Dedifferentiated amniotic fluid mesenchymal stem cell (primary cell): ENCODE data around the gene APLP2.
A peak's percentile ranks its signal among the peaks of the same experiment; 100 is the strongest.

Source experiments
- DNase-seq: peaks from one replicate; pipeline ENCODE4 v3.0.0-alpha.2; 2016; ENCODE audit errors: extremely low spot score

The APLP2 gene

DNA sequence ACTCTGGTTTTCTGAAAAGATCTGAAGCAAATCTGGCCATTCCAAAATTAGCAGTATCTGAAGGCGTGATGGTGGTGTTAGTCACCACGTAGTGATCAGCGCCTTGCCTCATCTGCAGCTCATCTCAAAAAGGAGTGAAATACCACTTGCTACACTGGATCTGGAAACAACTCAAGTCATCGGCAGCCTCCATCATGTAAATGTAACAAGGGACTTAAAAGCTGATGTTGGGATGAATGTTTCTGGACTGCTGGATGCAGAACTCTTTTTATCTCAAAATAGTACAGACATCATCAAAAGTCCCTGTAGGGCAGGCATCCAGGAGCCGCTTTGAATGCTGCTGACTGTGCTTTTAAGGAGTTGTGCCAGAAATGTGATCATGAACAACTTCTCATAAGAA is 14.1 kb upstream of the APLP2 start:
- DNase-seq: no peak

DNA sequence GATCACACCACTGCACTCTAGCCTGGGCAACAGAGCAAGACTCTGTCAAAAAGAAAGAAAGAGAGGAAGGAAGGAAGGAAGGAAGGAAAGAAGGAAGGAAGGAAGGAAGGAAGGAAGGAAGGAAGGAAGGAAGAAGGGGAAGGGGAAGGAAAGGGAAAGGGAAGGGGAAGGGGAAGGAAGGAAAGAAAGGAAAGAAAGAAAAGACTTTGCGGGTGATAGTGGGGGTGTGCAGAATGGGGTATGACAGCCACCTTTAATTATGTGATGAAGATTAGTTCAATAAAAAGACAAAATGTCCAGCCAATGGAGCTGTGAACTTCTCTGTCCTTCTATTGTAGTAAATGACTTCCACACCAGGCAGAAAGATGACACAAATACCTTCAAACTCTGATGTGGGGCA is 8.7 kb upstream of the APLP2 start:
- no peak for DNase-seq

GRCh38 chr11:130062026-130062425 is 7.7 kb upstream of the APLP2 start:
- no peak for DNase-seq

DNA sequence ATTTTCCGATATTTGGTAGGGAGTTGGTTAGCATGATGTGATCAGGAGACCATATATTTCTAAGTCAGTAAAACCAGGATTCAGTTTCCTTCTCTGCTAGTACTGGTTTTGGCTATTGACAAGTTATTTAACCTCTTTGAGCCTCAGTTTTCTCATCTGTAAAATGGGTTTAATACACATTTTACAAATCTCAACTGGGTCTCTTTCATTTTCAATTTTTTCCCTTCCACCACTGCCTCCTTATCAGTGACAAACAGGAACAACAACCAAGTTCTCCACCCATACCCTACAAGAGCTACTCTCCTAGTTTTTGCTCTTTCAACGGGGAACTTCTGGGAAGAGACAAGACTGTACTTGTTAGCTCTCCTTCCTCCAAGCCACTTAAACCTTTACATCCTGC is 6.2 kb upstream of the APLP2 start:
- no peak for DNase-seq

DNA sequence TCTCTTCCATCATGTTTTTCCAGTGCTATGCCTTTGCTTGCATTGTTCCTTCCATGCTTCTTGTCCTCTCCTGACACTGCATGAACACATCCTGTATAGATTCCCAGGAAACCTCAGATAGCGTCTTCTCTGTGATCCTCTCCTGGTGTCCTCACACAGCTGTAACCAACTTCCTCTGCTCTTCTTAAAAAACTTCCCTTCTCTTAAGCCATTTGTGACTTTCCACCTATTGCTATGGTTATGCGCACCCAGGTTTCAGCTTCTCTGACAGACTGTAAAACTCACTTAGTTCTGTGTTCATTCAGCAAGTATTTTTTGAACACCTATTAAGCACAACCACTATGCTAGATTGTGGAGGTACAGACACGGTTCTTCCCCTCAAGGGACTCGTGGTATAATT is 5.1 kb upstream of the APLP2 start:
- DNase-seq: no peak

DNA sequence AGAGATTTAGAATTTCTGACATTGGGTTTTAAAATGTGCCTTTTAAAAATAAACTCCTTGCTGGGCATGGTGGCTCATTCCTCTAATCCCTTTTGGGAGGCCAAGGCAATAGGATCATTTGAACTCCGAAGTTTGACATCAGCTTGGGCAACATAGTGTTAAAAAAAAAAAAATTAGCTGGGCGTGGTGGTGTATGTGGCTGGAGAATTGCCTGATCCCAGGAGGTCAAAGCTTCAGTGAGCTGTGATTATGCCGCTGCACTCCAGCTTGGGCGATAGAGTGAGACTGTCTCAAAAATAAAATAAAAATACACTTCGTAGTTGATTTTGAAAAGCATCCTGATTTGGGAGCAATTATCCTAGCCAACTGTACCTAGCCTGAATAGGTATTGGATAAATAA is 3.4 kb upstream of the APLP2 start:
- DNase-seq: no peak

- DNase-seq: no peak
Observed at GRCh38 chr11:130068546-130068985, 1.1 kb upstream of the APLP2 start.

GRCh38 chr11:130068986-130069658 is 572 bp upstream of the APLP2 start:
- peak; percentile 86 for DNase-seq

DNA sequence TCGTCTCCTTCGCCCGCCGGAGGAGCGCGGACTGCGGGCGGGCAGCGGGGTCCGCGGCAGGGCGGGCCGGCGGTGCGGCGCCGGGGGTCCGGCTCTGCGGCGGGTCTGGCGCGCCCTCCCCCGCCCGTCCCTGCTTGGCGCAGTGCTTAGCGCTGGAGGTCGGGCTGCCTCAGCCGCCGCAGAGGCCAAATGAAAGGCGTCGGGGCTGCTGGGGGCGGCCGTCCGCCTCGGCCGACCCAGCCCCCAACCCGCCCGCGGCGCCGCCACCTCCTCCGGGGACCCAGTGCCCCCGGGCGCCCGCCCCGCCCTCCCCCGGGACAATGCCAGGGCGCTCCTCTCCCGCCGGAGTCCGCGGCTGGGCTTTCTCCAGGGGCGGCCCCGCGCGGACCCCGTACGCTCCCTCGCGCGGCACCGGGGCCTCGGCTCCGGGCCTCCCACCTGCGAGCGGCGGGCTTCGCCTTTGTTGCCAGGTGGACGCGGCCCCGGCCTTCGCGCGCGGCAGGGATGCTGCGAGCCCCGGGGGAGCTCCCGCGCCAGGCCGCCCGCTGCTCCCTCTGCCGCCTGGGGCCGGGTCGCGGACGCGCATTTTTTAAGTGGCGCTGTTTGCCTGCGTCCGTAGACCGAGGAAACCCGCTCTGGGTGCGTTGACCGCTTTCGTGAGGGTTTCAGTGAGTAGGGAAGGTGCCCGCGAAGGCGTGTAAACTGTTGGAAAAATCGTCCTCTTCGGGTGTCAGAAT is 583 bp downstream of the APLP2 start:
- no peak for DNase-seq

- DNase-seq: no peak
Observed at GRCh38 chr11:130070846-130071200, 1.1 kb downstream of the APLP2 start.

DNA sequence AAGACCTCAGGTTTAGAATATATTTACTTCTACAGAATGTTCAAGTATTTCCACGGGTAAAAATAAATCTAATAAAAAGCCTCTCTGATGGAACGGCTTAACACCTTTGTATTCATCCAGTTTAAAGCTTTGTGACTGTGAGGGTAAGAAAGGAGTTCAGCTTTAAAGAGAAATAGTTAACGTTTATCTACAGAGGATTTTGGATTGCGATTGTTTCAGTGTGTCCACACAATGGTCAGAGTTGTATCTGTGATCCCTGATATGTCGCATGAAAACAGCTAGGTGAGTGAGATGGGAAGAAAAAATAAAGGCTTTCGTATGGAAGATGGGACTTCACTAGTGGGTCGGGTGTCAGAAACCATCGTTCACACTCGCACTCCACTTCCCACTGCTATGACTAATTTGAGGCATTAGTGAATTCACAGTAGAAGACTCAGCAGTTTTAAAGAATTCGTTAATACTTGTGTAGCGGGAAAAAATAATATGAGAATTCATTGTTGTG is 1.6 kb downstream of the APLP2 start:
- no peak for DNase-seq

GRCh38 chr11:130074736-130075135 is 5.0 kb downstream of the APLP2 start:
- DNase-seq: no peak

DNA sequence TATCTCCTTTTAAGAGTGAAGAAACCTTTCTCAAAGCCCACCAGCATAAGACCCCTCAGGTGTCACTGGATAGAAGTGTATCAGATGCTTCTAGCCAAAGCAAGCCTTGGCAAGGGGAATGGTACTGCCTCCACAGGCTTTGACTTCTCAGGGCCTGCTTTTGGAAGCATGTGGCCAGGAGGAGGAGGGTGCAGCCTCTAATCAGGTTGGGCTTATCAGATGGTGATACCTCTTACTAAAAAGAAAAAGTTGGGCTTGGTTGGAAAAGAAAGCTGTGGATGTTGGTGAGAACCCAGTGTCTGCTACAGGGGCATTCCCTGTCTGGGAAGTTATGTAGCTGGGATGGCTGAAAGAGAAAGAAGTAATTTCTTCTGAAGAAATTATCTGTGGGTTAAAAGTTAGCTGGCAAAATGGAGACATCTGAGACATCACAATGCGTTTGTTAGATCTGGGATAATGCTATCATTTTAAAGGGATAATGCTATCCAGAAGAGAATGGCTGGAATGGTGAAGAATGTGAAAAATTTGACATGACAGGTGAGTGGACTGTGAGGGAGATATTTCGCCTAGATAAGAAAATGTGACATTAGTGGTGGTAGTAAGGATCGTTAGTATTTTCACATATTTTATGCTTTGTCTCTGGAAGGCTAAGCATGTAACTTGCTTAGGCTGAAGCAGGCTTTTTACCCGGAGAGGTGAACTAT is 7.2 kb downstream of the APLP2 start:
- DNase-seq: no peak

- DNase-seq: no peak
Observed at GRCh38 chr11:130077671-130078070, 8.0 kb downstream of the APLP2 start.

GRCh38 chr11:130078080-130078479 is 8.4 kb downstream of the APLP2 start:
- DNase-seq: no peak

DNA sequence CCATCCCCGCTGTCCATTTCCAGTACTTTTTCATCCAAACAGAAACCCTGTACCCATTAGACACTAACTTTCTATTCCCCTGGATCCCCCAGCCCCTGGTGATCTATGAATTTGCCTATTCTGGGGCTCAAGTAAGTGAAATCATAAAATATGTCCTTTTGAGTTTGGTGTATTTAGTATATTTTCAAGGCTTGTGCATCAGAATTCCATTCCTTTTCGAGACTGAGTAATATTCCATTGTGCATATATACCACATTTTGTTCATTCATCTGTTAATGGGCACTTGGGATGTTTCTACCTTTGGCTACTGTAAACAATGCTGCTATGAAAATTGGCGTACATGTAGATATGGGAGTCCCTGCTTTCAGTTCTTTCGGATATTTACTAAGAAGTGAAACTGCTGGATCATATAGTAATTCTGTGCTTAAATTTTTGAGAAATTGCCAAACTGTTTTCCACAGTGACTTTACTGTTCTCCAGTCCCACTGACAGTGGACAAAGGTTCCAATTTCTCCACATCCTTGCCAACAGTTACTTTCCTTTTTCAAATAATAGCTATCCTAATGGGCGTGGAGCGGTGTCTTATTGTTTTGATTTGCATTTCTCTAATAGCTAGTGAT is 16.1 kb downstream of the APLP2 start:
- DNase-seq: no peak

- DNase-seq: no peak
Observed at GRCh38 chr11:130086669-130087068, 17.0 kb downstream of the APLP2 start.

DNA sequence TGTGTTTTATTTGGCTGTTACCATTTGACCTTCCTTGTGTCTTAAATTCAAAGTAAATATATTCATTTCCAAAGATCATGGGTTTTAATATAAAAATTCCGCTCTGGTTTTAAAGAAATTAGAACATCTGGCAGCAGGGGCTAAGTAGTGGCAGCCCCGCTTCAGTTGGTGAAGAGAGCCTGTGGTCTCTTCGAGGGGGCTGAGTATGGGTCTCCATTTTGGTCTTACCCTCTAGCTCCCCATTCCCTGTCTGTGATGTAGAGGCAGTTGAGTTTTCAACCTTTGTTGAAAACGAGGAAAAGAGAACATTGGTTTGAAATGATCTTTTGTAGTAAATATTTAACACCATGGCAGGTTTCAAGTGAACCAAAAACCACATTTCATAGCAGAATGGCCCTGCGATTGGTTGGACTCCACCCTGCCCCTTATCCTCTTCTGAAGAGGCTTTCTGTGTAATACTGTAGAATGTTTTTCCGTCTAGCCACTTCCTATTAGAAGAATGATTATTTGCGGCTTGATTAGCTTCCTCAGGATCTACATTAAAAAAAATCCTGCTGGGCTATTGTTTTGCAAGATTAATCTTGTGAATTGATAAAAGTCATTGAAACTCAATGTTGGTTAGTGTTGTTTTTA is 17.7 kb downstream of the APLP2 start:
- no peak for DNase-seq

DNA sequence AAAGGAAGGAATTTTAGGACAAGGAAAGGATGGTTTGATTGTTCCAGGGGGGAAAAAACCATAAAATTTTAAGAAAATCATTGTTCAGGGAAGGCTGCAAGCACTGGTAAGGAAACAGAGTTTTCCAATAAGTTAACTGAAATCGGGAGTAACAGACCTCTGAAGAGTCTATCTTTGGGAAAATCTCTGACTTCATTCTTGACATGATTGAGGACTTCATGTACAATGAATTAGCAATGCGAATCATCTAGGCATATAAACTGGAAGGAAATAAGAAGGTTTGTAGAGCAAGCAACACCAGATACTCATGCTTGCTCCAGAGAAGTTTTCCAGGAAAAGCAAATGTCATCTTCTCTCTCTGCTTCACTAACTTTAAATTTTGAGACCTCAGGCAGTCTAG is 18.5 kb downstream of the APLP2 start:
- no peak for DNase-seq

- no peak for DNase-seq
Observed at GRCh38 chr11:130088919-130089673, 19.4 kb downstream of the APLP2 start.

DNA sequence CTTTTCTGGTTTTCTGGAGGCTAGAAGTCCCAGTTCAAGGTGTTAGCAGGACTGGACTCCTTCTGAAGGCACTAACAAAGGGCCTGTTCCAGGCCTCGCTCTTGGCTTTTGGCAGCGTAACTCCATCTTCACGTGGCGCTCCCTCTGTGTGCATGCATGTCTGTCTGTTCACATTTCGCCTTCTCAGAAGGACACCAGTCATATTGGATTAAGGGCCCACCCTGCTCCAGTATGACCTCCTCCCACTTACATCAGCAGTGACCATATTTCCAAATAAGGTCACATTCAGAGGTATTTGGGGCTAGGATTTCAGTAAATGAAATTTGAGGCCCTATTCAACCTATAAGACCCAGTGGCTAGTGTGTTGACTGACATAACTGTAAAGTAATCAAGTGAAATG is 20.0 kb downstream of the APLP2 start:
- DNase-seq: no peak
